ENCODE measurements around the gene RGS10.
A peak's percentile ranks its signal among the peaks of the same experiment; 100 is the strongest.

Gene RGS10

GRCh38 chr10:119523895-119524719 is 18.4 kb downstream of the RGS10 start:
- Histone ChIP-seq H3K4me3 (ENCODE audit: low read depth, low read length) (no peak overlapping the region), H3K9me3 (ENCODE audit: control insufficient read depth, insufficient read depth, low read depth, low read length) (no peaks in the 10 kb centered on the region), H3K36me3 (ENCODE audit: control insufficient read depth in 2 of 2, insufficient read depth in 1 of 2, low read length in 2 of 2) (peaks cover 0 to 21% of the 10 kb centered on the region in 2 experiments; a peak in 2 of 3 replicates), H3K27ac (ENCODE audit: extremely low read depth, low read depth, low read length) (no peak overlapping the region), H3K4me1 (ENCODE audit: control insufficient read depth, insufficient read depth, low read length) (no peaks in the 10 kb centered on the region)
- TF ChIP-seq ZNF473 (tag by site-specific recombination; IDR thresholded peaks at IDR 0.05) (no peak), ZFHX2 (tag by site-specific recombination; conservative IDR thresholded peaks at IDR 0.05) (peak; percentile 68), ZNF692 (tag by site-specific recombination; IDR thresholded peaks at IDR 0.05) (no peak), ZBTB1 (tag by site-specific recombination; IDR thresholded peaks at IDR 0.05) (no peak), ZNF292 (tag by site-specific recombination; IDR thresholded peaks at IDR 0.05; ENCODE audit: borderline replicate concordance, low read depth) (no peak), ZNF626 (tag by site-specific recombination; IDR thresholded peaks at IDR 0.05) (no peak), ZNF514 (tag by site-specific recombination; IDR thresholded peaks at IDR 0.05) (no peak), ZBTB17 (tag by site-specific recombination; IDR thresholded peaks at IDR 0.05) (no peak), EGR2 (tag by site-specific recombination; IDR thresholded peaks at IDR 0.05; ENCODE audit: low read depth) (peak; percentile 65), HIC1 (tag by site-specific recombination; IDR thresholded peaks at IDR 0.05) (no peak), ZNF660 (tag by site-specific recombination; IDR thresholded peaks at IDR 0.05) (no peak), REST (tag by site-specific recombination; IDR thresholded peaks at IDR 0.05) (peak; percentile 40; the same call in 1 of the 2 replicates), ZNF239 (tag by site-specific recombination; IDR thresholded peaks at IDR 0.05) (no peak), ZNF274 (IDR thresholded peaks at IDR 0.05; ENCODE audit: low read length) (no peak), ZNF274 (tag by site-specific recombination; IDR thresholded peaks at IDR 0.05; ENCODE audit: borderline replicate concordance) (no peak), ZNF488 (tag by site-specific recombination; IDR thresholded peaks at IDR 0.05) (no peak), ZNF157 (tag by site-specific recombination; IDR thresholded peaks at IDR 0.05) (no peak), WT1 (tag by site-specific recombination; IDR thresholded peaks at IDR 0.05) (no peak)
- ChIA-PET POLR2A (interaction anchor here (2.7 kb wide), 1 partner anchor 18 kb away, joined by 12 read pairs; the partner anchor contains the start of gene RGS10), CTCF (interaction anchor here (1.1 kb wide), 1 partner anchor 35 kb away, joined by 3 read pairs; no protein-coding TSS in a partner anchor)

Measured in HEK293 (cell line).